ENCODE measurements around the gene RHO.

The RHO gene

GRCh38 chr3:129552287-129553050, 24.0 kb downstream of the RHO start:
- ChIA-PET POLR2A (interaction anchor here (1.3 kb wide), 1 partner anchor 112 kb away, joined by 3 read pairs; the partner anchor contains the start of genes IFT122 and MBD4), CTCF (no interaction called here)
- DNase-seq (ENCODE audit: extremely low spot score): no peak
- TF ChIP-seq BHLHE40 (IDR thresholded peaks at IDR 0.05; ENCODE audit: borderline replicate concordance) (no peak), SP1 (IDR thresholded peaks at IDR 0.05) (no peak), ELF4 (IDR thresholded peaks at IDR 0.05) (no peak), PKNOX1 (IDR thresholded peaks at IDR 0.05) (no peak), CTBP1 (IDR thresholded peaks at IDR 0.05; ENCODE audit: borderline replicate concordance) (no peak), LEF1 (IDR thresholded peaks at IDR 0.05; ENCODE audit: borderline replicate concordance) (no peak), L3MBTL2 (conservative IDR thresholded peaks at IDR 0.05) (no peak), SUZ12 (IDR thresholded peaks at IDR 0.05) (no peak), ZNF384 (IDR thresholded peaks at IDR 0.05) (no peak), FOXK2 (IDR thresholded peaks at IDR 0.05) (no peak), FOXA1 (IDR thresholded peaks at IDR 0.05) (no peak), TARDBP (IDR thresholded peaks at IDR 0.05) (no peak), ARNT (IDR thresholded peaks at IDR 0.05) (no peak)

- CTCF ChIA-PET: no interaction called here
- POLR2A ChIA-PET: no interaction called here
- DNase-seq (ENCODE audit: extremely low spot score): no peak
- TF ChIP-seq LEF1 (IDR thresholded peaks at IDR 0.05; ENCODE audit: borderline replicate concordance) (no peak), CTBP1 (IDR thresholded peaks at IDR 0.05; ENCODE audit: borderline replicate concordance) (no peak), HDGF (IDR thresholded peaks at IDR 0.05; ENCODE audit: borderline replicate concordance) (no peak), BHLHE40 (IDR thresholded peaks at IDR 0.05; ENCODE audit: borderline replicate concordance) (no peak), ZNF384 (IDR thresholded peaks at IDR 0.05) (no peak), ARNT (IDR thresholded peaks at IDR 0.05) (no peak), FOXM1 (IDR thresholded peaks at IDR 0.05; ENCODE audit: borderline replicate concordance) (no peak), L3MBTL2 (conservative IDR thresholded peaks at IDR 0.05) (no peak), FOXK2 (IDR thresholded peaks at IDR 0.05) (no peak), ELF4 (IDR thresholded peaks at IDR 0.05) (no peak), SP1 (IDR thresholded peaks at IDR 0.05) (no peak), NFRKB (IDR thresholded peaks at IDR 0.05) (no peak), FOXA1 (IDR thresholded peaks at IDR 0.05) (no peak)
Observed at GRCh38 chr3:129553171-129553570, 24.7 kb downstream of the RHO start.

GRCh38 chr3:129553719-129554118, 25.3 kb downstream of the RHO start:
- no peak for DNase-seq (ENCODE audit: extremely low spot score)
- TF ChIP-seq BHLHE40 (IDR thresholded peaks at IDR 0.05; ENCODE audit: borderline replicate concordance) (no peak), ELF4 (IDR thresholded peaks at IDR 0.05) (no peak), HDGF (IDR thresholded peaks at IDR 0.05; ENCODE audit: borderline replicate concordance) (no peak)
- ChIA-PET CTCF (interaction anchor here (1.4 kb wide), 1 partner anchor 64 kb away, joined by 4 read pairs; no protein-coding TSS in a partner anchor), POLR2A (no interaction called here)

- CTCF ChIA-PET: interaction anchor here (1.4 kb wide), 1 partner anchor 64 kb away, joined by 4 read pairs; no protein-coding TSS in a partner anchor
Observed at GRCh38 chr3:129554356-129555152, 26.1 kb downstream of the RHO start.

GRCh38 chr3:129555153-129555550, 26.7 kb downstream of the RHO start:
- ChIA-PET CTCF (interaction anchor here (1.4 kb wide), 1 partner anchor 65 kb away, joined by 4 read pairs; no protein-coding TSS in a partner anchor), POLR2A (no interaction called here)
- DNase-seq (ENCODE audit: extremely low spot score): no peak
- no peak for TF ChIP-seq ELF4 (IDR thresholded peaks at IDR 0.05)
- TF ChIP-seq CTBP1 (IDR thresholded peaks at IDR 0.05; ENCODE audit: borderline replicate concordance): no peak
- no peak for TF ChIP-seq ZNF384 (IDR thresholded peaks at IDR 0.05)
- TF ChIP-seq FOXK2 (IDR thresholded peaks at IDR 0.05): no peak
- TF ChIP-seq SUZ12 (IDR thresholded peaks at IDR 0.05): no peak
- no peak for TF ChIP-seq NFRKB (IDR thresholded peaks at IDR 0.05)
- TF ChIP-seq ARNT (IDR thresholded peaks at IDR 0.05): no peak
- no peak for TF ChIP-seq L3MBTL2 (conservative IDR thresholded peaks at IDR 0.05)
- no peak for TF ChIP-seq SP1 (IDR thresholded peaks at IDR 0.05)
- no peak for TF ChIP-seq BHLHE40 (IDR thresholded peaks at IDR 0.05; ENCODE audit: borderline replicate concordance)
- TF ChIP-seq FOXA1 (IDR thresholded peaks at IDR 0.05): no peak
- TF ChIP-seq FOXM1 (IDR thresholded peaks at IDR 0.05; ENCODE audit: borderline replicate concordance): no peak
- TF ChIP-seq TARDBP (IDR thresholded peaks at IDR 0.05): no peak
- TF ChIP-seq PKNOX1 (IDR thresholded peaks at IDR 0.05): no peak
- no peak for TF ChIP-seq HDGF (IDR thresholded peaks at IDR 0.05; ENCODE audit: borderline replicate concordance)
- no peak for TF ChIP-seq LEF1 (IDR thresholded peaks at IDR 0.05; ENCODE audit: borderline replicate concordance)

More at GRCh38 chr3:129554356-129555152, 26.1 kb downstream of the RHO start:
- no peak for DNase-seq (ENCODE audit: extremely low spot score)
- POLR2A ChIA-PET: no interaction called here
- TF ChIP-seq L3MBTL2 (conservative IDR thresholded peaks at IDR 0.05) (no peak), FOXM1 (IDR thresholded peaks at IDR 0.05; ENCODE audit: borderline replicate concordance) (no peak), NFRKB (IDR thresholded peaks at IDR 0.05) (no peak), SUZ12 (IDR thresholded peaks at IDR 0.05) (no peak)

GRCh38 chr3:129555616-129556357, 27.3 kb downstream of the RHO start:
- CTCF ChIA-PET: no interaction called here
- DNase-seq (ENCODE audit: extremely low spot score): no peak
- no peak for TF ChIP-seq L3MBTL2 (conservative IDR thresholded peaks at IDR 0.05)
- no peak for TF ChIP-seq TARDBP (IDR thresholded peaks at IDR 0.05)
- TF ChIP-seq LEF1 (IDR thresholded peaks at IDR 0.05; ENCODE audit: borderline replicate concordance): no peak
- no peak for TF ChIP-seq BHLHE40 (IDR thresholded peaks at IDR 0.05; ENCODE audit: borderline replicate concordance)
- no peak for TF ChIP-seq CTBP1 (IDR thresholded peaks at IDR 0.05; ENCODE audit: borderline replicate concordance)
- no peak for TF ChIP-seq HDGF (IDR thresholded peaks at IDR 0.05; ENCODE audit: borderline replicate concordance)
- no peak for TF ChIP-seq ELF4 (IDR thresholded peaks at IDR 0.05)
- no peak for TF ChIP-seq FOXA1 (IDR thresholded peaks at IDR 0.05)
- no peak for TF ChIP-seq SUZ12 (IDR thresholded peaks at IDR 0.05)
- no peak for TF ChIP-seq FOXM1 (IDR thresholded peaks at IDR 0.05; ENCODE audit: borderline replicate concordance)
- TF ChIP-seq ARNT (IDR thresholded peaks at IDR 0.05): no peak
- TF ChIP-seq FOXK2 (IDR thresholded peaks at IDR 0.05): no peak
- POLR2A ChIA-PET: no interaction called here
